ENCODE measurements around the gene DIP2B. TPM values are rescaled to one million over a fixed set of nuclear protein-coding genes. Genes with fewer than 3 reads are reported as not detected.

DIP2B gene
- polyA plus RNA-seq, 2 of the 4 experiments (the other 2 are of a cell fraction) = 16.9 to 29.3 TPM

DNA sequence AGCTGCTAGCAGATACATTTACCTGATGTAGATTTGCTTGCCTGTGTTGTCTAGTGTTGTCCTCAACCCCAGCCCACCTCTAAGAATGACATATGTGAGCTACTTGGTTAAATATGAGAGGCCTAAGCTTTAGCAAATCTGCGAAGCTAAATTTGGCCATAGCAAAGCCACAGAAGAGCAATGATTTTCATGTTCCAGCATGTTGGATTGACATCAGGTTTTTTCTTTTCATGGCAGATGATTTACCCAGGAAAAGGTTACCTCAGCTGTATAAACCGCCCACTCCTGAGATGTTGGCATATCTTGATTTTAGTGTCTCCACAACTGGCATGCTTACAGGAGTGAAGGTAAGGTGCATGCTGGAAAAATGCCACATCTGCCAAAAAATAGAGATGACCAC is 222.7 kb downstream of the DIP2B start:
- TF ChIP-seq POLR2AphosphoS2 (conservative IDR thresholded peaks at IDR 0.05; ENCODE audit: low read length) = no peak
- no peak for TF ChIP-seq SREBF2 (IDR thresholded peaks at IDR 0.05)
- TF ChIP-seq CHD2 (IDR thresholded peaks at IDR 0.05; ENCODE audit: low read length, partially characterized antibody) = no peak
- no peak for TF ChIP-seq FOSB (CRISPR knock-in tag; IDR thresholded peaks at IDR 0.05)
- Histone ChIP-seq H3K27ac (no peak overlapping the region), H3K4me1 (peaks cover 3% of the 10 kb centered on the region; the same call in 2 of the 3 replicates), H3K4me2 (no peak overlapping the region), H3K9me3 (no peaks in the 10 kb centered on the region), H3K4me3 (no peak overlapping the region)
- ATAC-seq (no peak), FAIRE-seq (no peak), DNase-seq (ENCODE audit: low read depth in 1 of 2, low spot score in 1 of 2) (no peak)
- CTCF ChIA-PET = interaction anchor here (0.6 to 1.3 kb wide), 4 partner anchors 12 to 304 kb away, joined by 3 to 4 read pairs (median 4); no protein-coding TSS in a partner anchor
- 98% methylated on average over 2 of the region's 2 CpGs for WGBS (ENCODE audit: missing lambda C conversion rate)
- POLR2A ChIA-PET = no interaction called here

DNA sequence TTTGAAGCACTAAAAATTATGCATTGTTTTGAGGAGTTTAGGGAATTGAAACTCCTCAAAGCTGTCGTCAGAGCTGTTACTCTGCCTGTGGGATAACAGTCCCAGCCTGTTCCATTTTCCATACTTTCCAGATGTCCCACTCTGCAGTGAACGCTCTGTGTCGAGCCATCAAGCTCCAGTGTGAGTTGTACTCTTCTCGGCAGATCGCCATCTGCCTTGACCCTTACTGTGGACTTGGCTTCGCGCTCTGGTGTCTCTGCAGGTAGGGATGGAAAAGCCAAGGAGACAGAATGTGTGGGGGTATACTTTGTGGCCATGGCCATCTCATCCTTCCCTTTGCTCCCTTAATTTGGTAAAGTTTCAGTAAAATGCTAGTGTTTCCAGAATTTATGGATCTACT is 223.6 kb downstream of the DIP2B start:
- CTCF ChIA-PET = interaction anchor here (1.2 to 1.3 kb wide), 2 partner anchors 23 to 32 kb away, joined by 4 read pairs; no protein-coding TSS in a partner anchor
- DNase-seq (ENCODE audit: low read depth in 1 of 2, low spot score in 1 of 2) (no peak), FAIRE-seq (no peak), ATAC-seq (no peak)
- no peaks in the 10 kb centered on the region for H3K9me3 ChIP-seq
- no peak for TF ChIP-seq RARB (CRISPR knock-in tag; IDR thresholded peaks at IDR 0.05)
- no peak for TF ChIP-seq HOXA7 (CRISPR knock-in tag; IDR thresholded peaks at IDR 0.05)
- no peak for TF ChIP-seq NR3C1 (IDR thresholded peaks at IDR 0.05)
- no peak for TF ChIP-seq HOXB13 (CRISPR knock-in tag; IDR thresholded peaks at IDR 0.05; ENCODE audit: low read depth)
- no peak overlapping the region for H3K4me3 ChIP-seq
- H3K27ac ChIP-seq = no peak overlapping the region
- 92% methylated on average over 7 of the region's 7 CpGs for WGBS (ENCODE audit: missing lambda C conversion rate)
- no peak overlapping the region for H3K4me2 ChIP-seq
- POLR2A ChIA-PET = no interaction called here
- H3K4me1 ChIP-seq = peaks cover 9% of the 10 kb centered on the region; the same call in 2 of the 3 replicates

DNA sequence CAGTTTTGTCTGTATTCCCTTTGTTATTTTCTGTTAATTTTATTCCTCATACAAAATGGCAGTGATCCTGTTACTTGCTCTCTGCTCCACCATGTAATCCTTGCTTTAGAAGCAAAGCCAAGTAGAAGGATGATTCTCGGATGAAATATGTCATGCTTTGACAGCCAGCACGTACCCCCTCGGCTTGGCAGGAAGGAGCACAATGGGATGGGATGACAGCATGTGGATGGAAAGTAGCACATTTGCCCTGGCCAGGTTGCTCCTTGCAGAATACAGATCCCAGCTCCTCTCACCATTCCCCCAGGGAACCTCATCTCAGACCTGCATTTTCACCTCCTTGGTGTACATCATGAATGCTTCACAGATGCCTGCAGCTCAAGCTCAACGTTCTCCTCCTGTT is 224.1 kb downstream of the DIP2B start:
- H3K4me2 ChIP-seq = no peak overlapping the region
- H3K27ac ChIP-seq = no peak overlapping the region
- 92% methylated on average over 4 of the region's 4 CpGs for WGBS (ENCODE audit: missing lambda C conversion rate)
- TF ChIP-seq TP53 (CRISPR knock-in tag; IDR thresholded peaks at IDR 0.05) (no peak), ESRRA (IDR thresholded peaks at IDR 0.05; ENCODE audit: borderline replicate concordance, low read length) (no peak), NFE2L2 (conservative IDR thresholded peaks at IDR 0.05; ENCODE audit: low read length) (no peak), SMC3 (IDR thresholded peaks at IDR 0.05) (no peak), KDM1A (IDR thresholded peaks at IDR 0.05; ENCODE audit: low read depth) (no peak), ZFP36 (IDR thresholded peaks at IDR 0.05; ENCODE audit: borderline replicate concordance, partially characterized antibody) (no peak), TFCP2L1 (CRISPR knock-in tag; IDR thresholded peaks at IDR 0.05) (no peak), BHLHE40 (IDR thresholded peaks at IDR 0.05; ENCODE audit: low read depth, low read length) (no peak), JUN (IDR thresholded peaks at IDR 0.05) (no peak), MAZ (IDR thresholded peaks at IDR 0.05; ENCODE audit: borderline replicate concordance, low read depth, low read length) (no peak), RNF2 (IDR thresholded peaks at IDR 0.05; ENCODE audit: borderline replicate concordance, low read depth) (no peak), POLR2A (IDR thresholded peaks at IDR 0.05; ENCODE audit: low read length) (no peak), CEBPB (IDR thresholded peaks at IDR 0.05) (no peak), FOXS1 (CRISPR knock-in tag; IDR thresholded peaks at IDR 0.05) (no peak), CHD2 (IDR thresholded peaks at IDR 0.05; ENCODE audit: low read length, partially characterized antibody) (no peak)
- TF ChIP-seq, protein P1, sequence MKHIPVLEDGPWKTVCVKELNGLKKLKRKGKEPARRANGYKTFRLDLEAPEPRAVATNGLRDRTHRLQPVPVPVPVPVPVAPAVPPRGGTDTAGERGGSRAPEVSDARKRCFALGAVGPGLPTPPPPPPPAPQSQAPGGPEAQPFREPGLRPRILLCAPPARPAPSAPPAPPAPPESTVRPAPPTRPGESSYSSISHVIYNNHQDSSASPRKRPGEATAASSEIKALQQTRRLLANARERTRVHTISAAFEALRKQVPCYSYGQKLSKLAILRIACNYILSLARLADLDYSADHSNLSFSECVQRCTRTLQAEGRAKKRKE (CRISPR knock-in tag; IDR thresholded peaks at IDR 0.05; ENCODE audit: low read depth) = no peak
- TF ChIP-seq, protein P2, sequence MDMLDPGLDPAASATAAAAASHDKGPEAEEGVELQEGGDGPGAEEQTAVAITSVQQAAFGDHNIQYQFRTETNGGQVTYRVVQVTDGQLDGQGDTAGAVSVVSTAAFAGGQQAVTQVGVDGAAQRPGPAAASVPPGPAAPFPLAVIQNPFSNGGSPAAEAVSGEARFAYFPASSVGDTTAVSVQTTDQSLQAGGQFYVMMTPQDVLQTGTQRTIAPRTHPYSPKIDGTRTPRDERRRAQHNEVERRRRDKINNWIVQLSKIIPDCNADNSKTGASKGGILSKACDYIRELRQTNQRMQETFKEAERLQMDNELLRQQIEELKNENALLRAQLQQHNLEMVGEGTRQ (IDR thresholded peaks at IDR 0.05) = no peak
- CTCF ChIA-PET = no interaction called here
- no peak for DNase-seq (ENCODE audit: low read depth in 1 of 2, low spot score in 1 of 2)
- POLR2A ChIA-PET = no interaction called here
- H3K9me3 ChIP-seq = no peaks in the 10 kb centered on the region
- H3K4me1 ChIP-seq = peaks cover 9% of the 10 kb centered on the region; the same call in 2 of the 3 replicates
- no peak for ATAC-seq
- H3K4me3 ChIP-seq = no peak overlapping the region
- no peak for FAIRE-seq

Measured in A549 (cell line).